SU-DHL-6 (cell line): ENCODE data around the gene CARHSP1.

ENCODE experiments used
- H2AFZ ChIP-seq: fragments of 200-600 bp; sonication (generic); 2 replicates; pipeline ENCODE4 v1.6.1; 2014; ENCODE audit warnings: low read depth, mild to moderate bottlenecking, moderate library complexity, mixed read lengths, antibody characterized with exemption, low read length; ENCODE audit not compliant: severe bottlenecking
- H3F3A ChIP-seq: fragments of 200-600 bp; shearing (Covaris generic); 2 replicates; pipeline ENCODE4 v1.6.0; 2016; ENCODE audit warnings: antibody characterized with exemption, mild to moderate bottlenecking; ENCODE audit not compliant: insufficient read depth
- H3K27ac ChIP-seq: fragments of 200-600 bp; sonication (generic); 2 replicates; pipeline ENCODE4 v1.5.1; 2016; ENCODE audit warnings: low read depth, mild to moderate bottlenecking, low read length, moderate library complexity, mixed read lengths
- H3K27me3 ChIP-seq: fragments of 200-600 bp; sonication (generic), shearing (Covaris generic); 2 replicates; pipeline ENCODE4 v1.6.0; 2014; ENCODE audit warnings: mild to moderate bottlenecking, low read length
- H3K36me3 ChIP-seq: fragments of 200-600 bp; sonication (generic); 2 replicates; pipeline ENCODE4 v1.6.1; 2014; ENCODE audit warnings: mild to moderate bottlenecking, low read length, mixed read lengths
- H3K4me2 ChIP-seq: fragments of 300-600, 200-600 bp; shearing (Covaris generic), sonication (generic); 2 replicates; pipeline ENCODE4 v1.6.0; 2014; ENCODE audit warnings: low read length, low read depth, mild to moderate bottlenecking; ENCODE audit not compliant: poor library complexity, severe bottlenecking
- H3K4me3 ChIP-seq: fragments of 200-600 bp; sonication (generic); 2 replicates; pipeline ENCODE4 v1.5.1; 2014; ENCODE audit warnings: antibody characterized with exemption, low read length, mild to moderate bottlenecking, mixed read lengths; ENCODE audit not compliant: insufficient read depth, poor library complexity, severe bottlenecking
- H3K79me2 ChIP-seq: fragments of 200-600 bp; sonication (generic); 2 replicates; pipeline ENCODE4 v1.6.1; 2014; ENCODE audit warnings: mild to moderate bottlenecking, low read length, moderate library complexity; ENCODE audit not compliant: insufficient read depth
- H3K9ac ChIP-seq: fragments of 200-600 bp; sonication (generic); 2 replicates; pipeline ENCODE4 v1.7.0; 2014; ENCODE audit warnings: mild to moderate bottlenecking, low read length
- H3K9me2 ChIP-seq: fragments of 200-600 bp; sonication (generic); replicated peaks from 2 replicates; pipeline ENCODE4 v1.6.1; 2014; ENCODE audit warnings: low read length; ENCODE audit not compliant: insufficient read depth
- H3K9me3 ChIP-seq: fragments of 200-600 bp; sonication (generic); 2 replicates; pipeline ENCODE4 v1.6.1; 2014; ENCODE audit warnings: low read length, mixed read lengths; ENCODE audit not compliant: insufficient read depth
- H4K20me1 ChIP-seq: fragments of 200-600 bp; sonication (generic); 2 replicates; pipeline ENCODE4 v1.6.1; 2014; ENCODE audit warnings: low read depth, mild to moderate bottlenecking, antibody characterized with exemption, low read length, moderate library complexity, mixed read lengths
- EZH2phosphoT487 ChIP-seq: fragments of 200-600 bp; sonication (generic), shearing (Covaris generic); conservative IDR thresholded peaks from 2 replicates; pipeline ENCODE4 v1.6.1; 2018; ENCODE audit warnings: mild to moderate bottlenecking, antibody characterized with exemption, low read length, moderate library complexity, mixed read lengths
- TF ChIP-seq, protein P1 (sequence below): fragments of 200-600 bp; sonication (generic); IDR thresholded peaks from one replicate; pipeline ENCODE4 v1.5.1; 2017; ENCODE audit warnings: antibody characterized with exemption, mild to moderate bottlenecking, low read length, moderate library complexity; ENCODE audit not compliant: insufficient read depth, poor library complexity, severe bottlenecking

The CARHSP1 gene

DNA sequence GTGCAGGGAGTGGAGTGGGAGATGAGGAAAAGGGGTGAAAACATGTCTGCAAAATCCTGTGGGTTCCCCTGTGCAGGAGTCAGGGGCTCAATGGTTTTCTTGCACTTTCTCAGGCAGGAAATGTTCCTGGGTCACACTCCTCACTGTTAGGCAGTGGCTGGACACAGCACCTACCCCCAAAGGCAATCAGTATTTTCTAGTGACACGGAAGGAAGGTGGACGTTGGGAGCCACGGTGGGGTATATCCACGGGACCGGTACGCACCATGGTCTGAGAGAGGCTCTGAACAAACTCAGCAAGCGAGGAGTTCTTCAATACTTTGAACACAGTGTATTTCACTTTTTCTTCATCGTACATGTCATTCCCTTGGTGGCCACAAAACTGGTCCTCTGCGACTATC is 34.2 kb upstream of the CARHSP1 start:
- Histone ChIP-seq H2AFZ (no peak overlapping the region), H3K27me3 (no peaks in the 10 kb centered on the region), H3K9me3 (no peaks in the 10 kb centered on the region), H3K9me2 (no peaks in the 10 kb centered on the region), H3K4me2 (no peak overlapping the region), H3K27ac (no peak overlapping the region), H3K9ac (no peak overlapping the region), H3F3A (no peaks in the 10 kb centered on the region), H4K20me1 (peaks cover 3% of the 10 kb centered on the region; the same call in 1 of the 2 replicates), H3K36me3 (peaks cover 63% of the 10 kb centered on the region), H3K4me3 (no peak overlapping the region), H3K79me2 (no peaks in the 10 kb centered on the region)
- no peak for TF ChIP-seq EZH2phosphoT487
- TF ChIP-seq, protein P1, sequence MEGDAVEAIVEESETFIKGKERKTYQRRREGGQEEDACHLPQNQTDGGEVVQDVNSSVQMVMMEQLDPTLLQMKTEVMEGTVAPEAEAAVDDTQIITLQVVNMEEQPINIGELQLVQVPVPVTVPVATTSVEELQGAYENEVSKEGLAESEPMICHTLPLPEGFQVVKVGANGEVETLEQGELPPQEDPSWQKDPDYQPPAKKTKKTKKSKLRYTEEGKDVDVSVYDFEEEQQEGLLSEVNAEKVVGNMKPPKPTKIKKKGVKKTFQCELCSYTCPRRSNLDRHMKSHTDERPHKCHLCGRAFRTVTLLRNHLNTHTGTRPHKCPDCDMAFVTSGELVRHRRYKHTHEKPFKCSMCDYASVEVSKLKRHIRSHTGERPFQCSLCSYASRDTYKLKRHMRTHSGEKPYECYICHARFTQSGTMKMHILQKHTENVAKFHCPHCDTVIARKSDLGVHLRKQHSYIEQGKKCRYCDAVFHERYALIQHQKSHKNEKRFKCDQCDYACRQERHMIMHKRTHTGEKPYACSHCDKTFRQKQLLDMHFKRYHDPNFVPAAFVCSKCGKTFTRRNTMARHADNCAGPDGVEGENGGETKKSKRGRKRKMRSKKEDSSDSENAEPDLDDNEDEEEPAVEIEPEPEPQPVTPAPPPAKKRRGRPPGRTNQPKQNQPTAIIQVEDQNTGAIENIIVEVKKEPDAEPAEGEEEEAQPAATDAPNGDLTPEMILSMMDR: no peak

- Histone ChIP-seq H3F3A (no peaks in the 10 kb centered on the region), H3K27ac (no peak overlapping the region)
Measured at GRCh38 chr16:8901320-8901861, 32.6 kb upstream of the CARHSP1 start.

GRCh38 chr16:8900343-8900742 is 31.5 kb upstream of the CARHSP1 start:
- H2AFZ ChIP-seq: no peak overlapping the region
- H3K9ac ChIP-seq: no peak overlapping the region
- no peak for TF ChIP-seq EZH2phosphoT487
- TF ChIP-seq, protein P1: no peak
- H3K4me3 ChIP-seq: no peak overlapping the region
- no peaks in the 10 kb centered on the region for H3K9me3 ChIP-seq
- H3K27ac ChIP-seq: no peak overlapping the region
- no peaks in the 10 kb centered on the region for H3K79me2 ChIP-seq
- H3K4me2 ChIP-seq: no peak overlapping the region
- no peaks in the 10 kb centered on the region for H3K9me2 ChIP-seq
- peaks cover 55% of the 10 kb centered on the region for H3K36me3 ChIP-seq
- no peaks in the 10 kb centered on the region for H4K20me1 ChIP-seq
- no peaks in the 10 kb centered on the region for H3K27me3 ChIP-seq
- H3F3A ChIP-seq: no peaks in the 10 kb centered on the region

More at GRCh38 chr16:8901320-8901861, 32.6 kb upstream of the CARHSP1 start:
- Histone ChIP-seq H3K9ac (no peak overlapping the region), H3K4me2 (no peak overlapping the region), H3K9me2 (no peaks in the 10 kb centered on the region), H3K27me3 (no peaks in the 10 kb centered on the region), H3K4me3 (no peak overlapping the region), H2AFZ (no peak overlapping the region), H3K79me2 (no peaks in the 10 kb centered on the region), H3K36me3 (peaks cover 60% of the 10 kb centered on the region), H4K20me1 (no peaks in the 10 kb centered on the region; the same call in 1 of the 2 replicates), H3K9me3 (no peaks in the 10 kb centered on the region)
- TF ChIP-seq, protein P1: no peak
- no peak for TF ChIP-seq EZH2phosphoT487
